Gastrocnemius medialis (tissue), 4 donors: ENCODE measurements around the gene DCD. TPM values are rescaled to one million over a fixed set of nuclear protein-coding genes. Genes with fewer than 3 reads are reported as not detected.

ENCODE experiments used
- ATAC-seq, 2 donors: fragments of 150-250 bp; one replicate each; pipeline ENCODE4 v1.9.1; 2016
- DNase-seq, 2 donors: peaks; one replicate each; pipeline ENCODE4 v3.0.0-alpha.2; 2019
- H3K27ac ChIP-seq, 4 donors: fragments of 200-600 bp; sonication (generic); 1 replicate in 1 of 4; 2 replicates in 3 of 4; pipeline ENCODE4 v1.5.1; 2016 to 2018; ENCODE audit warnings: mild to moderate bottlenecking in 2 of 4, moderate library complexity in 1 of 4
- H3K27me3 ChIP-seq, 3 donors: fragments of 200-600 bp; sonication (generic) in 2 of 3; 1 replicate in 1 of 3; 2 replicates in 2 of 3; pipeline versions ENCODE4 v1.5.1 to v1.6.0; 2016 to 2019; ENCODE audit warnings: mild to moderate bottlenecking in 1 of 3, moderate library complexity in 1 of 3
- H3K36me3 ChIP-seq, 2 donors: fragments of 200-600 bp; sonication (generic) in 1 of 2; one replicate each; pipeline ENCODE4 v1.5.1; 2017 to 2018
- H3K4me1 ChIP-seq, 2 donors: fragments of 200-600 bp; sonication (generic) in 1 of 2; one replicate each; pipeline ENCODE4 v1.5.1; 2016 to 2017; ENCODE audit warnings: mild to moderate bottlenecking in 2 of 2
- H3K4me3 ChIP-seq, 4 donors: fragments of 200-600 bp; sonication (generic) in 3 of 4; 1 replicate in 1 of 4; 2 replicates in 3 of 4; pipeline ENCODE4 v1.5.1; 2016 to 2019; ENCODE audit warnings: mild to moderate bottlenecking in 2 of 4
- H3K9me3 ChIP-seq, 3 donors: fragments of 200-600 bp; sonication (generic) in 2 of 3; 1 replicate in 1 of 3; 2 replicates in 2 of 3; pipeline ENCODE4 v1.5.1; 2016 to 2019
- CTCF ChIP-seq, 5 experiments: fragments of 450-650 bp in 3 of 5; fragments of 200-600 bp in 2 of 5; sonication (generic) in 2 of 5; IDR thresholded peaks in 4 of 5; conservative IDR thresholded peaks in 1 of 5; 1 replicate in 4 of 5; 2 replicates in 1 of 5; pipeline ENCODE4 v1.5.1; 2016 to 2019; ENCODE audit warnings: antibody characterized with exemption in 5 of 5, mild to moderate bottlenecking in 3 of 5, moderate library complexity in 3 of 5
- POLR2A ChIP-seq, 2 donors: fragments of 450-650 bp; IDR thresholded peaks; one replicate each; pipeline ENCODE4 v1.6.1; 2017; ENCODE audit warnings: antibody characterized with exemption in 2 of 2, mild to moderate bottlenecking in 2 of 2, moderate library complexity in 2 of 2
- in situ Hi-C, 4 donors: fragments of 200-750 bp; cut with MboI; loops; one replicate each; pipeline versions ENCODE4 v1.15.0 to v1.8.0; 2017; ENCODE audit warnings: low sequenced_read_pairs in 4 of 4
- intact Hi-C: fragments of 100-400 bp; cut with DNase I; formaldehyde crosslinking; loops from one replicate; pipeline ENCODE4 v1.15.1; 2023; ENCODE audit warnings: low total_unique reads
- total RNA-seq, 4 donors: library from RNA; depleted of rRNA; stranded (reverse); fragments of >200 nt; gene quantifications; one replicate each; pipeline versions ENCODE4 v1.1.0 to v1.2.3, GENCODE V29; 2016

The DCD gene
- total RNA-seq, 4 donors from 2014 or later, result not detected

- H3K4me1 ChIP-seq, result peaks cover 0 to 10% of the 10 kb centered on the region in 2 donors
- ATAC-seq (no peak), DNase-seq (no peak)
- in situ Hi-C loops, result no loop called here
- intact Hi-C loops, result no loop called here
- no peaks in the 10 kb centered on the region for H3K36me3 ChIP-seq
- H3K9me3 ChIP-seq, result no peaks in the 10 kb centered on the region
- H3K27ac ChIP-seq, result no peak within 1 kb of the TSS
- H3K27me3 ChIP-seq, result no peaks in the 10 kb centered on the region
- no peak for TF ChIP-seq CTCF (IDR thresholded peaks at IDR 0.05 in 4 of 5, conservative IDR thresholded peaks at IDR 0.05 in 1 of 5)
- no peak within 1 kb of the TSS for H3K4me3 ChIP-seq
Measured at GRCh38 chr12:54634795-54635194, 13.4 kb downstream of the DCD start, which contains the start of gene LACRT. Gene LACRT, minus strand, starts transcription at chr12:54634895. Its CDS starts 54 bp downstream, at chr12:54634841.

- Histone ChIP-seq H3K36me3 (no peaks in the 10 kb centered on the region), H3K27ac (no peak overlapping the region), H3K27me3 (no peaks in the 10 kb centered on the region), H3K4me1 (peaks cover 0 to 10% of the 10 kb centered on the region in 2 donors), H3K4me3 (no peak overlapping the region), H3K9me3 (no peaks in the 10 kb centered on the region)
- DNase-seq, result no peak
- intact Hi-C loops (no loop called here), in situ Hi-C loops (no loop called here)
- ATAC-seq, result no peak
- TF ChIP-seq CTCF (IDR thresholded peaks at IDR 0.05 in 4 of 5, conservative IDR thresholded peaks at IDR 0.05 in 1 of 5), result no peak
- TF ChIP-seq POLR2A (IDR thresholded peaks at IDR 0.05), result no peak
Measured at GRCh38 chr12:54631988-54632728, 16.0 kb downstream of the DCD start.

- intact Hi-C loops (no loop called here), in situ Hi-C loops (no loop called here)
- no peak for ATAC-seq
- no peak for DNase-seq
- H3K36me3 ChIP-seq, result no peaks in the 10 kb centered on the region
- TF ChIP-seq POLR2A (IDR thresholded peaks at IDR 0.05) (no peak), CTCF (IDR thresholded peaks at IDR 0.05 in 4 of 5, conservative IDR thresholded peaks at IDR 0.05 in 1 of 5) (no peak)
- no peaks in the 10 kb centered on the region for H3K27me3 ChIP-seq
- H3K9me3 ChIP-seq, result no peaks in the 10 kb centered on the region
- H3K4me1 ChIP-seq, result peaks cover 0 to 10% of the 10 kb centered on the region in 2 donors
- no peak overlapping the region for H3K27ac ChIP-seq
- H3K4me3 ChIP-seq, result no peak overlapping the region
Measured at GRCh38 chr12:54631551-54631950, 16.6 kb downstream of the DCD start.

- TF ChIP-seq CTCF (IDR thresholded peaks at IDR 0.05 in 4 of 5, conservative IDR thresholded peaks at IDR 0.05 in 1 of 5), result no peak
- TF ChIP-seq POLR2A (IDR thresholded peaks at IDR 0.05), result no peak
- DNase-seq (no peak), ATAC-seq (no peak)
- Histone ChIP-seq H3K27me3 (no peaks in the 10 kb centered on the region), H3K36me3 (no peaks in the 10 kb centered on the region), H3K27ac (no peak overlapping the region), H3K9me3 (no peaks in the 10 kb centered on the region), H3K4me3 (no peak overlapping the region), H3K4me1 (peaks cover 0 to 10% of the 10 kb centered on the region in 2 donors)
- intact Hi-C loops (no loop called here), in situ Hi-C loops (no loop called here)
Measured at GRCh38 chr12:54629925-54630324, 18.2 kb downstream of the DCD start.
